ENCODE data around the gene LENG8. TPM values are rescaled to one million over a fixed set of nuclear protein-coding genes. Genes with fewer than 3 reads are reported as not detected.

The LENG8 gene
- total and polyA plus RNA-seq, 2 of the 13 experiments (the other 11 are each of a cell fraction or from before 2014, with no cell fraction given): 14.3 to 41.9 TPM

- peaks cover 28% of the 10 kb centered on the region for H3K4me1 ChIP-seq (ENCODE audit: insufficient read depth, low read length)
- CTCF ChIA-PET (ENCODE audit: low intra/inter-chr PET ratio, low total read pairs): interaction anchor here (0.6 kb wide), 1 partner anchor 197 kb away, joined by 4 read pairs; no protein-coding TSS in a partner anchor
- H3K9ac ChIP-seq (ENCODE audit: insufficient read depth, low read depth, low read length): no peak overlapping the region
- ATAC-seq: peak; percentile 56; the same call in 2 of the 3 replicates
- no peak overlapping the region for H3K4me3 ChIP-seq (replicated peaks in 1 of 3; ENCODE audit: insufficient read depth in 1 of 3, low read depth in 2 of 3, low read length in 3 of 3)
- peak; percentile 85 for FAIRE-seq
- H2AFZ ChIP-seq (ENCODE audit: low read length): no peak overlapping the region
- no peaks in the 10 kb centered on the region for H3K36me3 ChIP-seq (replicated peaks in 1 of 2; ENCODE audit: control insufficient read depth in 1 of 2, insufficient read depth in 2 of 2, low read length in 2 of 2)
- H3K27ac ChIP-seq (ENCODE audit: extremely low read length, insufficient read depth, low read length): no peak overlapping the region
- H3K27me3 ChIP-seq (ENCODE audit: control insufficient read depth in 1 of 2, insufficient read depth in 2 of 2, low read length in 2 of 2): no peaks in the 10 kb centered on the region
- no TSS peak for BruUV-seq (replicated peaks)
- H3K4me2 ChIP-seq (ENCODE audit: low read depth, low read length): no peak overlapping the region
- intact Hi-C loops (cut with micrococcal nuclease; ENCODE audit: unreplicated experiment) (loop anchor here (2.0 kb wide), 1 partner anchor 198 kb away; no protein-coding TSS in a partner anchor), in situ Hi-C loops (cut with HindIII; ENCODE audit: extremely low pct_ligation_motif_present, low pct_unique_long_range_greater_than_20kb) (loop anchor here (10.0 kb wide), 1 partner anchor 196 kb away; no protein-coding TSS in a partner anchor)
- no peaks in the 10 kb centered on the region for H3K79me2 ChIP-seq (ENCODE audit: insufficient read depth, low read length)
- peak; percentile 59 for DNase-seq (ENCODE audit: low spot score)
- POLR2A ChIA-PET: no interaction called here
- 17% methylated on average over 10 of the region's 10 CpGs for WGBS (ENCODE audit: low lambda C conversion rate)
- H3K9me3 ChIP-seq (ENCODE audit: low read length): no peaks in the 10 kb centered on the region
- H4K20me1 ChIP-seq (ENCODE audit: insufficient read depth, low read length): no peaks in the 10 kb centered on the region
- TF ChIP-seq ZNF781 (CRISPR knock-in tag; IDR thresholded peaks at IDR 0.05; ENCODE audit: borderline replicate concordance, not compliant biosample characterization) (no peak), NFRKB (IDR thresholded peaks at IDR 0.05) (no peak), GTF3A (CRISPR knock-in tag; conservative IDR thresholded peaks at IDR 0.05) (no peak), ZFYVE20 (CRISPR knock-in tag; IDR thresholded peaks at IDR 0.05; ENCODE audit: borderline replicate concordance, low read depth) (no peak), RAD21 (CRISPR knock-in tag; IDR thresholded peaks at IDR 0.05) (0 out of 2 replicates have a peak, but pooled peaks have one; percentile 19), KDM4B (CRISPR knock-in tag; IDR thresholded peaks at IDR 0.05) (no peak), ZNF329 (CRISPR knock-in tag; IDR thresholded peaks at IDR 0.05; ENCODE audit: low read depth) (no peak), STAG1 (CRISPR knock-in tag; IDR thresholded peaks at IDR 0.05) (peak; percentile 68), ZNF674 (CRISPR knock-in tag; IDR thresholded peaks at IDR 0.05; ENCODE audit: low read depth) (no peak), CTCF (CRISPR knock-in tag; IDR thresholded peaks at IDR 0.05) (peak; percentile 79), ZBTB34 (CRISPR knock-in tag; IDR thresholded peaks at IDR 0.05) (no peak), ZFP1 (CRISPR knock-in tag; IDR thresholded peaks at IDR 0.05) (no peak), JUND (CRISPR knock-in tag; IDR thresholded peaks at IDR 0.05) (no peak), ZFP36 (IDR thresholded peaks at IDR 0.05; ENCODE audit: borderline replicate concordance, low read depth, low read length, partially characterized antibody) (no peak), CREM (IDR thresholded peaks at IDR 0.05) (no peak), CREM (CRISPR knock-in tag; IDR thresholded peaks at IDR 0.05) (no peak), HMGXB3 (CRISPR knock-in tag; IDR thresholded peaks at IDR 0.05; ENCODE audit: borderline replicate concordance) (no peak), ZNF496 (CRISPR knock-in tag; IDR thresholded peaks at IDR 0.05; ENCODE audit: insufficient replicate concordance) (no peak)
Observed at GRCh38 chr19:54478677-54479266, 29.8 kb downstream of the LENG8 start.

Measured in HepG2 (cell line).